HG03159 (cell line): ENCODE data around the gene FUS.

Source experiments
- ATAC-seq: cut with Tn5 transposase; IDR thresholded peaks from one replicate; pipeline ENCODE4 v1.9.1; 2021; ENCODE audit warnings: mild to moderate bottlenecking, moderate library complexity; ENCODE audit not compliant: unreplicated experiment

FUS gene

DNA sequence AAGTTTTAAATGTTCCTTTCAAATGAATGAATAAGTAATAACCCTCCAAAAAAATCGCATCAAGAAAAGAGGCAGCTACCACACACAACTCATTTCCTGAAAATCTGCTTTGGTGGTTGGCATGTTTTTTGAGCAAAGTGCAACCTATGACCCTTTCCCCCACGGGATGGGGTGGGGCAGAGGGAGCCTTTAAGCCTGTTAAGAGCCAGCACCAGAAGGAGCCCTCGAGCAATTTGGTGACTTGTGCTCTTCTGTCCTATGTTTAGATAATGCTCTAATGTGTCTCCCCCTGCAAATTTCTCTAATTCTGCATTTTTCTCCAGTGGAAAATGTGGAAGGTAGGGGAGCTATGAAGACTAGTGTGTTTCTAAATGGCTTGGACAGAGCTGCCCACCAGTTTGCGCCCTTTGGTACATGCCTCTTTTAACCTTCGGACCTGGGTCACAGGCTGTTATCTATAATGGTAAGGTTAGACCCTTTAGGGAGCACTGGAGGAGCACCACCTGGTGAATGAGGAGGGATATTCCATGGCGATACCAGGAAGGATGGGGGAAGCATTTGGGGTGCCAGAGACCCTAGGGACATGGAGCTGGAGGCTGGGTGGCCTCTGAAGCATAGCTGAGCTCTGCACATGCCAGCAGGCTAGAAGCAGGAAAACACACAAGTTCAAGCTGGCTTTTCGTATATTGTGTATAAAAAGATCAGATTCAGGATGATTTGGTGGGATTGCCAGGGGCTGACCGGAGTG is 21.1 kb downstream of the FUS start:
- no peak for ATAC-seq

DNA sequence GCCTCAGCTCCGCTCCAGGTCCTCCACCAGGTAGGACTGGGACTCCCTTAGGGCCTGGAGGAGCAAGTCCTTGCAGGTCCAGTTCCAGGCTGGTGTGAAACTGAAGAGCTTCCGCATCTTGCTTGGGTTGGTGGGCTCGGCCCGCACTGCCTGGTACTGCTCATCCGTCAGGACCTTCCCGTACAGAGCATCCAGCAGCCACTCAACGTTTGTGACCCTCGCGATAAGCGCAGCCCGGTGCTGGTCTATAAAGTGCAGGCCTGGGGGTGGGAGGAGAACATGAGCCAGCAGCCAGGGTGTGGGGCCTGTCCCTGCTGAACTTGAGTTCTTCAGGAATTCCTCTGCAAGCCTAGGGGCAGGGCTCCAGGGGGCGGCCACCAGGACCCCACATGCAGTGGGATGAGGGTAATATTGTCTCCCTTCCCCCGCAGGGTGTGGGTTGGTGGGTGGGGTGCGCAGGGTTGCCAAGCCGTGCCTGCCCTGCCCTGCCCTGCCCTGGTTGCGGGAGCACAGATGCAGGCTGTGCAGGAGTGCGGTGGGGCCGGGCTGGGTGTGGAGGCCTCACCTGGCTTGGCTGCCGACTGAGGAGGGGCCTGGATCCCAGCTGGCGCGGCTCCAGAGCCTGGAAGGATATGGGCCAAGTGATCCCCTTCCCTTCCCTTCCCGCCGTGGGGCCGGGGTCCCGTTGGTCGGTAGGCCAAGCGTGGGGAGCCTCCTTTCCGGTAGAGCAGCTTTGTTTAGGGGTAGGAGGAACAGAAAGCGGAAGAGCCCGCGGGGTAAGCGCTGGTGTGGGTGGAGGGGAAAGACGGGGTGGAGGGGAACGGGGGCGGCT is 21.9 kb downstream of the FUS start:
- peak; percentile 63 for ATAC-seq

DNA sequence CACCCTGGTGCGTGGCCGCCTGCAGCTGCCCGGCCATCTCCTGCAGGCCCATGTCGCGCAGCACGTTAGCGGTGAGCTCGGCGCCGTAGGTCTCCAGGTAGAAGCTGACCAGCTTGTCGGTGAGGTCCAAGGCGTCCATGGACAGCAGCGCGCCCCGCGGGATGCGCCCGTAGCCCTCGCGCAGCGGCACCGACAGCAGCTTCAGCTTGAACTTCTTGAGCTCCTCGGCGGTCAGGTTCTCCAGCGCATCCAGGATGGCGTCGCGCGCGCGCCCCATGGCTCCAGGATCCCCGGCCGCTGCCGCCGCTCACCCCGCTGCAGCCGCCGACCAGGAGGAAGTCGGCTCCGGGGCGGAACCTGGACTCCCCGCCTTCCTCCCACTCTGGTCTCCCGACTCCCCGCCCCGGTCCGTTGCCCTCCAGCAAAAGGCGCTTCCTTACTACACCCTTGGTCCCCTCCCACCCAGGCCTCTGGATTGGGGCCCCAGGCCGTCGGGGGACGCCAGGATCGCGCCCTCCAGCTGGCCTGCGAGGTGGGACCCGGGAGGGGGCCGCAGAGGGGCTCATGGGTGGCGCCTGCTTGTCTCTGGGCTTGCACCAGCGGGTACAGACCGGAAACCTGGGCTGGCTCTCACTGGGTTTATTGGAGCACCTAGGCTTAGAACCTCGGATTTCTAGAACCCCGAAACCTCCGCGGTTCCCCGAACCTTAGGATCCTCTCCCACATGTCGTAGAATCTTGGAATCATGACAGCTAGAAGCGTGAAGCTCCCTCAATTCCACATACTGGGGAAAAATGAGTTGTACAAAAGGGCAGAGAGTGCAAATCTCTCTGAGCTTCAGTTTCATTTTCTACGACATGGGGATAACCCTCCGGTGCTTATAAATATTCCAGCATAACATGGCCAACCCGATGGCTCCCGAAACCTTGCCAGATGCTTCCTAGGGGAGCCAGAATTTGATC is 22.8 kb downstream of the FUS start, which contains the start of gene PYCARD:
Gene PYCARD, minus strand, starts transcription at position 347 of the 962 bp plus-strand sequence. Its CDS starts 70 bp downstream, at position 277.
- peak; percentile 36 for ATAC-seq

DNA sequence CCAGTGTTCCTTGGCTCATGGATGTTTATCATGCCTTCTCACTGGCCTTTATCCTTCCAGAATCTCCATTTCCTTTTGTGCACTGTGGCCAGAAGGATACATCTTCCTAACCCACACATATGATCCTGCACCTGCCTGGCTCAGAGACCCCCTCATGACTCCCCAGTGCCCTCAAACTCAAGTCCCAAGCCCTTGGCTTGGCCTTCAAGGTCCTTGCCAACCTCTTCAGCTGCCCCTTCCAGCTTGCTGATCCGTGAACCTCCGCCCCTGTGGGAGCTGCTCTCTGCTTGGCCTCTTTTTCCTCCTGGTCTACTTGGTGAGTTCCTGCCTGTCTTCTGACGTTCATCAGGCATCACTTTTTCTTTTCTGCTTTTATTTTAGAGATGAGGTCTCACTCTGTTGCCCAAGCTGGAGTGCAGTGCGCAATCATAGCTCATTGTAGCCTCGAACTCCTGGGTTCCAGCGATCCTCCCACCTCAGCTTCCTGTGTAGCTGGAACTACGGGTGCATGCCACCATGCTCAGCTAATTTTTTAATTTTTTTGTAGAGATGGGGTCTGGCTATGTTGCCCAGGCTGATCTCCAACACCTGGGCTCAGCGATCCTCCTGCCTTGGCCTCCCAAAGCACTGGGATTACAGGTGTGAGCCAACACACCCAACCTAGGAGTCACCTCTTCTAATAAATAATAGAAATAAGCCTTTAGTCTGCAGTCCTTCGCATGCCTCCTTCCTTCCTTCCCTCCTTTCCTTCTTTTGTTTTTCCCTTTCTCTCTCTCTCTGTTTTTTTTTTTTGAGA is 25.1 kb downstream of the FUS start:
- no peak for ATAC-seq

DNA sequence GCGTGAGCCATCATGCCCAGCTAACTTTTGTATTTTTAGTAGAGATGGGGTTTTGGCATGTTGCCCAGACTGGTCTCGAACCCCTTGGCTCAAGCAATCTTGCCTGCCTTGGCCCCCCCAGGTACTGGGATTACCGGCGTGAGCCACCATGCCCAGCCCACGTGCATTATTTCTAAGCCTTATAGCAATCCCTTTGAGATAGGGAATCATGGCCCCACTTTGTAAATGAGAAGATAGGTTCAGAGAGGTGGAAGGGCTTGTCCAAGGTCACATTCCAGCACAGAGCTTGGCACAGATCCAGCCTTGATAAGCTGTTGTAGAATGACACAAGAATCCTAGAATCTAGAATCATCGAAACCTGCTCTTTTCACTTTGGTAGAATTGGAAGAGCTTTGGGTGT is 26.8 kb downstream of the FUS start:
- no peak for ATAC-seq

DNA sequence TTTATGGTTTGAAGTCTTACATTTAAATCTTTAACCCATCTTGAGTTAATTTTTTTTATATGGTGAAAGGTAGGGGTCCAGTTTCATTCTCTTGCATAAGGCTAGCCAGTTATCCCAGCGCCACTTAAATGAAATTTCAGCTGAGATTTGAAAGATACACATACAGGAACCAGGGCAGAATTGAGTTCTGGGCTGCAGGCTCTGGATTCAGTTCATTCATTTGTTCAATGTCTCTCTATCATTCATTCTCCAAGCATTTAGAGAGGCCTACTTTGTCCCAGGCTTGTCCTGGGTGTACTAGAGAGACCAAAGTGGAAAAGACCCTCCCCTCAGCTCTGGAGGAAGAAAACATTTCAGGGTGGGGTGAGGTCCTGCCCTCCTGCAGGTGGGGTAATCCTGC is 33.4 kb downstream of the FUS start:
- no peak for ATAC-seq

DNA sequence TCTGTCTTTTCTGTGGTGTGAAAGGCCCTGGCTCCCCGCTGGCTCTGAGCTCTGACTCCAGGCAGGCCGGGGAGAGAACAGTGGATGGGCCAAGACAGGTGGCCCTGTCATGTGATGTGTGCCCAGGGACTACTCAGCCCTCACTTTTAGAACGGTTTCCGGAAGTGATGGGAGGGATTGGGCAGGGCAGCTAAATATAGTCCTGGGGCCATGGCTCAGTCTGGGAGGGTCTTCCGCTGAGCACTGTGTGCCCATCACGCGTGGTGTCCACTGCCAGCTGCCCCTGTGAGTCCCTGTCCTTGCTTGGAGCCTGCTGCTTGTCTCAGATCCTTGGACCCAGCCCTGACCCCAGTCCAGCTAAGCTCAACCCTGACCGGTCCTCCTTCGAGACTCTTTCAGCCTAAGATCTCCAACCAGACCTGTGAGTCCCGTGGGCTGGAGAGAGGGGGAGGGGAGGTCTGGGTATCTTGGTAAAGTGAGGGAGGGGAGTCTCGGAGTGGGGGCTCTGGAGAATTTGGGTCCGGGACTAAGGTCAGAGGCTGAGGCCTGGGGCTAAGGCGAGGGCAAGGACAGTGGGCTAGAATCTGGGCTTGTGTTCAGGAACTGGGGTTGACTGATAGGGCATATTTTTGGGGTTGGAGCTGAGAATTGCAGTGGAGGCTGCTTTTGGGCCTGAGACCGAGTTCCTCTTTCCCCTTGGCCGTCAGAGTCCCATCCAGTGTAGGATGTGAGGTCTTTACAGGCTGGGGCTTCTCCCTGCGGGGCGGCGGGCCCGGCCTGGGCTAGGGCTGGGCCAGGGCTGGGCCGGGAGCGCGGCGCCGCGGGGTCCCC is 34.2 kb downstream of the FUS start, which contains the start of gene TRIM72:
Gene TRIM72, plus strand, starts transcription at position 243 of the 831 bp plus-strand sequence. CDS start 620 bp downstream, outside the sequence.
- no peak for ATAC-seq

DNA sequence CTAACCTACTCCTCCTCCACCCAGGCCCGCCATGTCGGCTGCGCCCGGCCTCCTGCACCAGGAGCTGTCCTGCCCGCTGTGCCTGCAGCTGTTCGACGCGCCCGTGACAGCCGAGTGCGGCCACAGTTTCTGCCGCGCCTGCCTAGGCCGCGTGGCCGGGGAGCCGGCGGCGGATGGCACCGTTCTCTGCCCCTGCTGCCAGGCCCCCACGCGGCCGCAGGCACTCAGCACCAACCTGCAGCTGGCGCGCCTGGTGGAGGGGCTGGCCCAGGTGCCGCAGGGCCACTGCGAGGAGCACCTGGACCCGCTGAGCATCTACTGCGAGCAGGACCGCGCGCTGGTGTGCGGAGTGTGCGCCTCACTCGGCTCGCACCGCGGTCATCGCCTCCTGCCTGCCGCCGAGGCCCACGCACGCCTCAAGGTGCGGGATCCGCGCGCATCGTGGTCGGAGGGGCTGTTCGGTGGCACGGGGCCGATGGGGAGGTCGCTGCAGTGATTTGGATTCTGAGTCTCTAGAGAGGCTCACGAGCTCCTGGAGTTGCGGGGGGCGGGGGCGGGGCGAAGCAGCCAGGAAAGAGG is 34.9 kb downstream of the FUS start:
- no peak for ATAC-seq

DNA sequence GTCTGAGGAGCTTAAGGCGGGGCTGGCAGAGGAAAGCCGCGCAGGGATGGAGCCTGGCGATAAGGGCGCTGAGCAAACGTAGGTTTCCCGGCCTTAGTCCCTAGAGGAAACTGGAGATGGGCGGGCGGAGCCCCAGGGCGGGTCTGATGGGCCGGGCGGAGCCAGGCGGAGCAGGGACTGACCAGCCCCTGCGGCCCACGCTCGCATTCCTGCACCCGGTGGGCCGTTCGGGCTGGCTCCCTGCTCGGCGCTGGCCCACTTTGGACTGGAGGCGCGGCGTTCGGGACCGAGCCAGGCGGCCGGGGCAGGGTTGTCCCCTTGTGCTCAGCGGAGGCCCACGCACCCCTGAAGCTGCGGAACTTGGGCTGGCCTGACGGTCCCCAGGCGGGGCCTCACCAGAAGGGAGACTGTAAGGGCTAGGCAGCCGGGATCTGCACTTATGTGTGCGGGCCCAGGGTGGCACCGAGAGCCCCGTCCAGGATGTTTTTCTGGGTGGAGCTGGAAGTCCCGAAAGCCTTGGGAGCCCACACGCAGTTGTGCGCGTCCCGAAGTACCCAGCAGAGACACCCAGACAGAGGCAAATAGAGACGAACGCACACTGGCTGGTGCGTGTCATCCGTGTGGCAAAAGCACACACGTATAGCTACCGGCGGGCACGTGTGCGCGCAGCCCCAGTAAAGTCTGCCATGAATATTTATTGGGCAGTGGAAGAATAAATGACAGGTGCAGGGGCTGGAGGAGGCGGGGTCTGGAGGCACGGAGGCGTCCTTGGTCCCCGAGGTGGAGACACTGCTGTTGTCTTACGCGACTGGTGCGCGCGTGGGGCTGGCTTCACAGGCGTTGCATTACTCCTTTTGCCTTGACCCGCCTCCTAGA is 35.6 kb downstream of the FUS start:
- ATAC-seq, result no peak

DNA sequence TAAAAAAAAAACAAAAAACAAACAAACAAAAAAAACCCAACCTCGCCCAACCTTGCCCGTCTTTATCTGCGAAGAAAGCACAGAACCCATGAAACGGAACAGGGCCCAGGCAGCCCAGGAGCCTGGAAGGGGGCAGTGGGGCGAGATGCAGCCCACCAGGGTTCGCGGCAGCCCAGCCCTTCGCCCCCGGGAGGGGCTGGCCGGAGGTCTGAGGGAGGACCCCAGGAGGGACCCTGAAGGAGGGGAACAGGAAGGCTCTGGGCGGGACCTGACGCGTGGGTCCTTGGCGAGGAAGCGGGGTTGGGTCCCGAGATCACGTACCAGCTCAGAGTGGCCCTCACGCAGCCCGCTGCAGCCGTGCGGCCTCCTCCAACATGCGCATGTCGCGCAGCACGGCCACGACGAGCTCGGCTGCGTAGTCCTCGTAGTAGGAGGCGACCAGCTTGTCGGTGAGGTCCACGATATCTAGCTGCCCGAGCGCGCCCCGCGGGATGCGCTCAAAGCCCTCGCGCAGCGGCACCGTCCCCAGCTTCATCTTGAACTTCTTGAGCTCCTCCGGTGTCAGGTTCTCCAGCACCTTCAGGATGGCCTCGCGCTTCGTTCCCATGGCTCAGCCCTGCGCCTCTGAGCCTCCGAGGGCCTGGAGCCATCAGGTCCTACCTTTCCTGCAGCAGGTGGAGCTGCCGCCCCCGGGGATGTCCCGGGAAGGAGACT is 36.6 kb downstream of the FUS start, which contains the start of gene PYDC1:
Gene PYDC1, minus strand, starts transcription at position 714 of the 714 bp plus-strand sequence. Its CDS starts 107 bp downstream, at position 607.
- ATAC-seq, result no peak

DNA sequence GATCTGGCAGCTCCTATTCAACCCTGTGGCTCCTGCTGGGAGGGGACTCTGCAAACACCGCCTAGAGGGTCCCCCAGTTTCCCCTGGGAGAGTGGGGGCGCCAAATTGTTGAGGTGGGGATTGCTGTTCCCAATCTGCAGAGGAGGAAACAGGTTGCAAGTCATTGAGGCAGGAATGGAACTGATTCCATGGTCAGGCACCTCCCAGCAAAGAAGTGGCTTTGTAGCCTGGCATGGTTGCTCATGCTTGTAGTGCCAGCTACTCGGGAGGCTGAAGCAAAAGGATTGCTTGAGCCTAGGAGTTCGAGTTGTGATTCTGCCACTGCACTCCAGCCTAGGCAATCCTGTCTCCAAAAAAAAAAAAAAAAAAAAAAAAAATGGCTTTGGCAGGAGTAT is 37.2 kb downstream of the FUS start:
- ATAC-seq, result no peak

DNA sequence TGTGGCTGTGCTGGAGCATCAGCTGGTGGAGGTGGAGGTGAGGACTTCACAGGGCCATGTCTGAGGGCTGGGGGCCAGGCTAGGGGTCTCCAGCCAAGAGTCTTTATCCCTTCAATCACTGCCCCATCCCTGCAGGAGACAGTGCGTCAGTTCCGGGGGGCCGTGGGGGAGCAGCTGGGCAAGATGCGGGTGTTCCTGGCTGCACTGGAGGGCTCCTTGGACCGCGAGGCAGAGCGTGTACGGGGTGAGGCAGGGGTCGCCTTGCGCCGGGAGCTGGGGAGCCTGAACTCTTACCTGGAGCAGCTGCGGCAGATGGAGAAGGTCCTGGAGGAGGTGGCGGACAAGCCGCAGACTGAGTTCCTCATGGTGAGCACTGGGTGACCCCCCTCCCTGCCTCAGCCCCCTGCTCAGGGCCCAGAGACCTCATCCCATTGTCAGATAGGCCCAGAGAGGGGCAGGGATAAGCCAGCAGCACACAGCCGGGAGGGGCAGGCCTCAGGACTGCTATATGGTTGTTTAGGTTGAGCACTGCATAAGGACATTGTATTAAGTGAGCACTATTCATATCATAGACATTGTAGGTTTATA is 39.3 kb downstream of the FUS start:
- no peak for ATAC-seq

DNA sequence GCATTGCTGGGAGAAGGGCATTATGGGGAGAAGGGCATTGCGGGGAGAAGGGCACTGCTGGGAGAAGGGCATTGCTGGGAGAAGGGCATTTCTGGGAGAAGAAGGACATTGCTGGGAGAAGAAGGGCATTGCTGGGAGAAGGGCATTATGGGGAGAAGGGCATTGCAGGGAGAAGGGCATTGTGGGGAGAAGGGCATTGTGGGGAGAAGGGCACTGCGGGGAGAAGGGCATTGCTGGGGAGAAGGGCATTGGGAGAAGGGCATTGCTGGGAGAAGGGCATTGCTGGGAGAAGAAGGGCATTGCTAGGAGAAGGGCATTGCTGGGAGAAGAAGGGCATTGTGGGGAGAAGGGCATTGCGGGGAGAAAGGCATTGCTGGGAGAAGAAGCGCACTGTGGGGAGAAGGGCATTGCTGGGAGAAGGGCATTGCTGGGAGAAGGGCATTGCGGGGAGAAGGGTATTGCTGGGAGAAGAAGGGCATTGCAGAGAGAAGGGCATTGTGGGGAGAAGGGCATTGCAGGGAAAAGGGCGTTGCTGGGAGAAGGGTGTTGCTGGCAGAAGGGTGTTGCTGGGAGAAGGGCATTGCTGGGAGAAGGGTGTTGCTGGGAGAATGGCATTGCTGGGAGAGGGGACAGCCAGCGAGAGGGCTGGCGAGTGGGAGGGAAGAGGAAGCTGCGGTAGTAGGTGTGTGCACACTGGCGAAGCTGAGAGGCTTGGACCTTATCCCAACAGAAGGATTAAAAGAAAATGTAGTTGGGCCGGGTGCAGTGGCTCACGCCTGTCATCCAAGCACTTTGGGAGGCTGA is 41.6 kb downstream of the FUS start:
- no peak for ATAC-seq

DNA sequence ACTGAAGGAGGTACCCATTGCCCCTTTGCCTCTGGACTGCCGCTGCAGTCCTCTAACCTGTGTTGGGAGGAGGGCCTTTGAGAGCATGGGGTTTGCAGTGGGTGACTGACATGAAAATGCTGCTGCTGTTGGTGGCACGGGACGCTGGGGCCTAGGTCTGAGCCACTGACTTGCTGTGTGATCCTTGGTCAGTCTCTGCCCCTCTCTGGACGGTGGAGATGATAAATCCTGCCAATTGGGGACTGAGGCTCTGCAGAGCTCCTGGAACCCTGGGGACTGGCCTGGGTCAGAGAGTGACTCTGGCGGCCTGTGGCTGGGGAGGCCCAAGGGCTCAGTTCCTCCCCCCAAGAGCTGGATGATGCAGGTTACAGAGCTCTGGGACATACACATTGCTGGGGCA is 43.1 kb downstream of the FUS start:
- no peak for ATAC-seq

DNA sequence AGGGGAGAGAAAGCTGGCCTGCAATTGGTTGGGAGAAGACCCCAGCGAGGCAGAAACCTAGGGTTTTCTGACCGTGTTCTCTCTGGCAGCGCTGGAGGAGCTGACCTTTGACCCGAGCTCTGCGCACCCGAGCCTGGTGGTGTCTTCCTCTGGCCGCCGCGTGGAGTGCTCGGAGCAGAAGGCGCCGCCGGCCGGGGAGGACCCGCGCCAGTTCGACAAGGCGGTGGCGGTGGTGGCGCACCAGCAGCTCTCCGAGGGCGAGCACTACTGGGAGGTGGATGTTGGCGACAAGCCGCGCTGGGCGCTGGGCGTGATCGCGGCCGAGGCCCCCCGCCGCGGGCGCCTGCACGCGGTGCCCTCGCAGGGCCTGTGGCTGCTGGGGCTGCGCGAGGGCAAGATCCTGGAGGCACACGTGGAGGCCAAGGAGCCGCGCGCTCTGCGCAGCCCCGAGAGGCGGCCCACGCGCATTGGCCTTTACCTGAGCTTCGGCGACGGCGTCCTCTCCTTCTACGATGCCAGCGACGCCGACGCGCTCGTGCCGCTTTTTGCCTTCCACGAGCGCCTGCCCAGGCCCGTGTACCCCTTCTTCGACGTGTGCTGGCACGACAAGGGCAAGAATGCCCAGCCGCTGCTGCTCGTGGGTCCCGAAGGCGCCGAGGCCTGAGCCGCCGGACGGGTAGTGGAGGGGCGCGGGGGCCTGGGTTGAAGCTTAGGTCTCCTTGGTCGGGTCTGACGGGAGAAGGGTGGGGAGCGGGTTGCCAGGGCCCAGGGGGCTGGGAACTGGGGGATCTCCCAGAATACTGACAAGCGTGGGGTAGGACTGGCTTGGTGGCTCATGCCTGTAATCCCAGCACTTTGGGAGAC is 44.4 kb downstream of the FUS start:
- no peak for ATAC-seq
